Vagina (tissue), 2 donors: Measurements from ENCODE around the gene PPM1E.

Experiments
- POLR2A ChIP-seq, 2 donors: fragments of 450-650 bp; IDR thresholded peaks; one replicate each; pipeline ENCODE4 v1.6.1; 2017; ENCODE audit warnings: antibody characterized with exemption in 2 of 2, mild to moderate bottlenecking in 2 of 2, moderate library complexity in 2 of 2
- POLR2AphosphoS5 ChIP-seq, 2 donors: sonication (generic); formaldehyde crosslinking; IDR thresholded peaks; one replicate each; pipeline ENCODE4 v1.9.0; 2017; ENCODE audit warnings: antibody characterized with exemption in 2 of 2, mild to moderate bottlenecking in 2 of 2, low read depth in 1 of 2; ENCODE audit not compliant: insufficient read depth in 1 of 2
- TF ChIP-seq, protein P1 (sequence below), 3 experiments: fragments of 450-650 bp in 2 of 3; fragments of 200-600 bp in 1 of 3; sonication (generic) in 1 of 3; IDR thresholded peaks; one replicate each; pipeline ENCODE4 v1.5.1; 2017 to 2019; ENCODE audit warnings: antibody characterized with exemption in 3 of 3, mild to moderate bottlenecking in 2 of 3, moderate library complexity in 2 of 3

DNA sequence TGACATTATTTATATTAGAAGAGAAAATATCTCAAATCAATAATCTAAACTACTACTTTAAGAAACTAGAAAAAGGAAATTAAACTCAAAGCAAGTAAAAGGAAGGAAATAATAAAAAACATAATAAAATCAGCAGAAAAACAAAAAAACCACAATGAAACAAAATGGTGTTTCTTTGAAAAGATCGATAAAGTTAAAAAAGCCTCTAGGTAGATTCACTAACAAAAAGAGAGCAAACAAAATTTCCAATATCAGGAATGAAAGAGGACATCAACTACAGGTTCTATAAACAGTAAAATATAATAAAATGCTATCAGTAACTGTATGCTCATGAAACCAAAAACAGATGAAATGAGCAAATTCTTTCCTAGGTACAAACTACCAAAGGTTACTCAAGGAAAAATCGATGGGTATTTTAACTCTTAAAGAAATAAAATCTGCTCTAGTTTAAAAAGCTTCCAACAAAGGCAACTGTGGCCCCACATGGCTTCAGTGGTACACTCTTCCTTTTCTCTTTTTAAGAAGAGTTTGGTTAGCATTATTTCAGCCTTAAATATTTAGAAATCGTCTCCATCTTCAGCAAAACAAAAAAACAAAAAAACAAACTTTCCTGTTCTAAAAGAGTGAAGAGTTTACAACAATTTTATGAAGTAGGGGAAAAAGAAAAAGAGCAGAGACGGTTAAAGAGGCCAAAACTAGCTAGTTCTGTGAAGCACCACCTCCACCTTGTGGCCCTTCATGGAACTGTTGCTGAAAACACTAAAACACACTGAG, 248.9 kb downstream of the PPM1E start:
- peak in 1 of 2 donors; percentile 13 for TF ChIP-seq POLR2AphosphoS5 (IDR thresholded peaks at IDR 0.05; ENCODE audit: insufficient read depth in 1 of 2, low read depth in 1 of 2)
- TF ChIP-seq, protein P1, sequence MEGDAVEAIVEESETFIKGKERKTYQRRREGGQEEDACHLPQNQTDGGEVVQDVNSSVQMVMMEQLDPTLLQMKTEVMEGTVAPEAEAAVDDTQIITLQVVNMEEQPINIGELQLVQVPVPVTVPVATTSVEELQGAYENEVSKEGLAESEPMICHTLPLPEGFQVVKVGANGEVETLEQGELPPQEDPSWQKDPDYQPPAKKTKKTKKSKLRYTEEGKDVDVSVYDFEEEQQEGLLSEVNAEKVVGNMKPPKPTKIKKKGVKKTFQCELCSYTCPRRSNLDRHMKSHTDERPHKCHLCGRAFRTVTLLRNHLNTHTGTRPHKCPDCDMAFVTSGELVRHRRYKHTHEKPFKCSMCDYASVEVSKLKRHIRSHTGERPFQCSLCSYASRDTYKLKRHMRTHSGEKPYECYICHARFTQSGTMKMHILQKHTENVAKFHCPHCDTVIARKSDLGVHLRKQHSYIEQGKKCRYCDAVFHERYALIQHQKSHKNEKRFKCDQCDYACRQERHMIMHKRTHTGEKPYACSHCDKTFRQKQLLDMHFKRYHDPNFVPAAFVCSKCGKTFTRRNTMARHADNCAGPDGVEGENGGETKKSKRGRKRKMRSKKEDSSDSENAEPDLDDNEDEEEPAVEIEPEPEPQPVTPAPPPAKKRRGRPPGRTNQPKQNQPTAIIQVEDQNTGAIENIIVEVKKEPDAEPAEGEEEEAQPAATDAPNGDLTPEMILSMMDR (IDR thresholded peaks at IDR 0.05) = peak; percentile 67 to 94 (median 91)
- TF ChIP-seq POLR2A (IDR thresholded peaks at IDR 0.05) = no peak
